Measurements from ENCODE around the gene ATAD3A. TPM values are rescaled to one million over a fixed set of nuclear protein-coding genes. Genes with fewer than 3 reads are reported as not detected.

ATAD3A gene
- total RNA-seq, 4 donors from 2014 or later, result 18.3 to 29.3 (median 25.2) TPM

DNA sequence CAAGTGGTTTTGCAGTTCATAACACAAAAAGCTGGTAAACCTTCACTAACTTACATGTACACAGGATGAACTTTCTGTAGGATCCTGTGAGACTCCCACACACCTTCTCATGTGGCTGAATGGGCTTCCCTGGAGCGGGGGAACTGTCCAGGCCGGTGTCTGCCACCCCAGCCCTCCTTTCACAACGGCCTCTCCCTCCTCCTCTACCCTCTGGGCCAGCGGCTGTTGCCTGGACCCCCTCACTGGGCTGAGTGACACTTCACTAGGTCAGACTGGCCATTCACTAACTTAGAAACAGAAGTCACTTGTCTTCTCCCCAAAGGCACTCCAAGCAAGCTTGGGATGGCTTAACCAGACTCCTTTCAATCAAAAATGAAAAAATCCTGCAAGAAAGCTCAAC is 46.6 kb downstream of the ATAD3A start:
- H3K4me1 ChIP-seq, result peaks cover 4 to 17% (median 10%) of the 10 kb centered on the region in 4 donors
- 63% methylated on average over 4 of the region's 4 CpGs for WGBS
- intact Hi-C loops (cut with DNase I), result no loop called here
- H3K27ac ChIP-seq (replicated peaks in 1 of 4), result no peak overlapping the region
- no peak for TF ChIP-seq POLR2A (IDR thresholded peaks at IDR 0.05; ENCODE audit: low read depth)
- no peak for TF ChIP-seq EP300 (IDR thresholded peaks at IDR 0.05)
- TF ChIP-seq CTCF (IDR thresholded peaks at IDR 0.05), result no peak
- TF ChIP-seq POLR2AphosphoS5 (IDR thresholded peaks at IDR 0.05), result no peak
- no peak for DNase-seq (ENCODE audit: extremely low spot score)
- H3K4me3 ChIP-seq, result no peak overlapping the region
- H3K27me3 ChIP-seq, result no peaks in the 10 kb centered on the region
- H3K36me3 ChIP-seq, result peaks cover 29 to 60% (median 42%) of the 10 kb centered on the region in 4 donors
- H3K9me3 ChIP-seq, result no peaks in the 10 kb centered on the region

DNA sequence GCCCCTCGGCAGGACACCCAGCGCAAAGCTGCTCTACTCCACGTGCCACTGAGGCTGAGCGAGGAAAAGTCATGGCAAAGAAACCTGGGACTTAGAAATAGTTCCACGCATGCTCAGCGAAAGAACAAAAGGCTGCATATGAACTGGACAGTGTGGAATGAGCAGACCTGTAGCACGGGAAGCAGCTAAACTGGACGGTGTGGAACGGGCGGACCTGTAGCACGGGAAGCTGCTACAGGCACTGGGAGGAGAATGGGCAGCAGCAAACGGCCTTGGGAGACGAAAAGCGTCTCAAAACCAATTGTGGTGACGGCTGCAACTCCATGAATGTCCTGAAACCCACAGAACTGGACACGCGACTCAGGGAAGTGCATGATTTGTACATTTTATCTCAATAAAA is 47.1 kb downstream of the ATAD3A start:
- no peak overlapping the region for H3K4me3 ChIP-seq
- H3K36me3 ChIP-seq, result peaks cover 33 to 65% (median 47%) of the 10 kb centered on the region in 4 donors
- H3K27ac ChIP-seq (replicated peaks in 1 of 4), result no peak overlapping the region
- intact Hi-C loops (cut with DNase I), result no loop called here
- no peaks in the 10 kb centered on the region for H3K9me3 ChIP-seq
- peaks cover 5 to 13% (median 10%) of the 10 kb centered on the region in 4 donors for H3K4me1 ChIP-seq
- WGBS, result 80% methylated on average over 17 of the region's 17 CpGs
- no peaks in the 10 kb centered on the region for H3K27me3 ChIP-seq
- DNase-seq (ENCODE audit: extremely low spot score), result no peak
- TF ChIP-seq EP300 (IDR thresholded peaks at IDR 0.05), result no peak
- no peak for TF ChIP-seq POLR2A (IDR thresholded peaks at IDR 0.05; ENCODE audit: low read depth)
- TF ChIP-seq CTCF (IDR thresholded peaks at IDR 0.05), result no peak
- no peak for TF ChIP-seq POLR2AphosphoS5 (IDR thresholded peaks at IDR 0.05)

DNA sequence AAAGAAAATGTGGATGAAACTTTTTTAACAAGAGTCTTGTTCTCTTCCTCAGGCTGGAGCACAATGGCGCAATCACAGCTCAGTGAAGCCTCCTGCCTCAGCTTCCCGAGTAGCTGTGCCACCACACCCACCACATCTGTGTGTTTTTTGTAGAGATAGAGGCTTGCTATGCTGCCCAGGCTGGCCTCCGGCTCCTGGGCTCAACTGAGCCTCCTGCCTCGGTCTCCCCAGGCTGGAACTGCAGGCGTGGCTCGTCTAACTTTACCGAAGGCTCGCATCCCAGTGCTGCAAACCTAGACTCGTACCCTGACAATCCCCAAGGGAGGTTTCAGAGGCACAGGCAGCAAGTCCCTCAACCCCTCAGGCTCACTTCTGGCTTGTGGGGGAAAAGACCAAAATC is 48.2 kb downstream of the ATAD3A start:
- DNase-seq (ENCODE audit: extremely low spot score), result no peak
- intact Hi-C loops (cut with DNase I), result no loop called here
- Histone ChIP-seq H3K4me3 (no peak overlapping the region), H3K27ac (replicated peaks in 1 of 4) (no peak overlapping the region), H3K36me3 (peaks cover 43 to 74% (median 52%) of the 10 kb centered on the region in 4 donors), H3K27me3 (no peaks in the 10 kb centered on the region), H3K9me3 (no peaks in the 10 kb centered on the region), H3K4me1 (peaks cover under 1 to 10% (median 4%) of the 10 kb centered on the region in 4 donors)
- WGBS, result 92% methylated on average over 8 of the region's 9 CpGs
- TF ChIP-seq EP300 (IDR thresholded peaks at IDR 0.05) (no peak), CTCF (IDR thresholded peaks at IDR 0.05) (no peak), POLR2AphosphoS5 (IDR thresholded peaks at IDR 0.05) (no peak), POLR2A (IDR thresholded peaks at IDR 0.05; ENCODE audit: low read depth) (no peak)

DNA sequence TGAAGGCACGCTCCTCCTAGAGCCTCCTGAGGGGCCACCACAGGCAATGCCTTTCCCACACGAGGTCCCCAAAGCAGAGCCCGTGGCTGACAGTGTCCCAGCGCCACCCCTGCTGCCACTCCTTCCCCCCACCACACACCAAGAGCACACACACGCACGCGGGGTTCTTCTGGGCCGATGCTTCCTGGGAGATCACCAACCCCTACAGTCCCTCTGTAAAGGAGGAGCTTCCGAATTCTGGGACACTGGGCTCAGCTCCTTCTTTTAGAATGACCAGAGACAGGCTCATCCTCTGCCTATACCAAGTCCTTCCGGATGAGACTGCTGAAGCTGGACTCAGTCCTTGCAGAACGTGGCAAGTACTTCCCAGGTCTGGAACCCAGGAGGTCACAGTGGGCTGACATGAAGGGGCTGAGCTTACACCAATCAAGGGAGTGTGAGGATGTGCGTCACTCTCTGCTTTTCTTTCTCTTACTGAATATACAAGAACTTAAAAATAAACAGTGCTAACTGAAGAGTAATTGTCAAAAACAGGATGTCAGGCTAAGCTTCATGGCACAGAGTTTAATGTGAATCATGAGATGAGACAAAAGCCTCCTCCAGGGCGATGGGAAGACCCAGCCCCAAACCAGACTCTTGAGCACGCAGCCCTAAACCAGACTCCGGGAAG is 50.0 kb downstream of the ATAD3A start:
- intact Hi-C loops (cut with DNase I), result no loop called here
- H3K27me3 ChIP-seq, result no peaks in the 10 kb centered on the region
- no peak overlapping the region for H3K4me3 ChIP-seq
- 89% methylated on average over 15 of the region's 15 CpGs for WGBS
- no peaks in the 10 kb centered on the region for H3K9me3 ChIP-seq
- no peak for DNase-seq (ENCODE audit: extremely low spot score)
- H3K27ac ChIP-seq (replicated peaks in 1 of 4), result no peak overlapping the region
- peaks cover 7 to 24% (median 15%) of the 10 kb centered on the region in 4 donors for H3K4me1 ChIP-seq
- no peak for TF ChIP-seq CTCF (IDR thresholded peaks at IDR 0.05)
- no peak for TF ChIP-seq EP300 (IDR thresholded peaks at IDR 0.05)
- TF ChIP-seq POLR2A (IDR thresholded peaks at IDR 0.05; ENCODE audit: low read depth), result no peak
- peaks cover 51 to 72% (median 59%) of the 10 kb centered on the region in 4 donors for H3K36me3 ChIP-seq

All from esophagus muscularis mucosa (tissue), 4 donors.